Measurements from ENCODE around the gene SAPCD2. TPM values are rescaled to one million over a fixed set of nuclear protein-coding genes. Genes with fewer than 3 reads are reported as not detected.

SAPCD2 gene
- total and polyA plus RNA-seq, 2 of the 8 experiments (the other 6 are each of a cell fraction or from before 2014, with no cell fraction given) = 12.7 to 32.1 TPM

GRCh38 chr9:137071282-137071681 is 925 bp upstream of the SAPCD2 start (continued):
- TF ChIP-seq SP2 (IDR thresholded peaks at IDR 0.05; ENCODE audit: low read length) (no peak), POLR2A (IDR thresholded peaks at IDR 0.05; ENCODE audit: control extremely low read depth in 1 of 2, low read depth in 2 of 2, low read length in 2 of 2) (no peak), KDM1A (IDR thresholded peaks at IDR 0.05; ENCODE audit: borderline replicate concordance, low read length) (no peak), HDAC6 (IDR thresholded peaks at IDR 0.05; ENCODE audit: low read depth, low read length) (no peak), TAF7 (optimal IDR thresholded peaks at IDR 0.05; ENCODE audit: borderline replicate concordance, low read depth, low read length) (no peak), TEAD4 (IDR thresholded peaks at IDR 0.05; ENCODE audit: low read depth, low read length) (no peak), POLR2AphosphoS5 (IDR thresholded peaks at IDR 0.05; ENCODE audit: low read depth, low read length) (no peak)
